A549 treated with RU486 at 1 μM for 4 hours (cell line): Measurements from ENCODE around the gene ZNF341. TPM values are rescaled to one million over a fixed set of nuclear protein-coding genes. Genes with fewer than 3 reads are reported as not detected.

ENCODE experiments used
- total RNA-seq: library from RNA; stranded (reverse); fragments of 200-300 nt; extraction: Qiagen RNA extraction; gene quantifications from 5 replicates; pipeline ENCODE4 v1.2.3, GENCODE V29; 2022; ENCODE audit warnings: low read depth

Gene ZNF341
- 2.7 to 4.2 TPM (median 4.0 TPM) in 5 replicates for total RNA-seq

DNA sequence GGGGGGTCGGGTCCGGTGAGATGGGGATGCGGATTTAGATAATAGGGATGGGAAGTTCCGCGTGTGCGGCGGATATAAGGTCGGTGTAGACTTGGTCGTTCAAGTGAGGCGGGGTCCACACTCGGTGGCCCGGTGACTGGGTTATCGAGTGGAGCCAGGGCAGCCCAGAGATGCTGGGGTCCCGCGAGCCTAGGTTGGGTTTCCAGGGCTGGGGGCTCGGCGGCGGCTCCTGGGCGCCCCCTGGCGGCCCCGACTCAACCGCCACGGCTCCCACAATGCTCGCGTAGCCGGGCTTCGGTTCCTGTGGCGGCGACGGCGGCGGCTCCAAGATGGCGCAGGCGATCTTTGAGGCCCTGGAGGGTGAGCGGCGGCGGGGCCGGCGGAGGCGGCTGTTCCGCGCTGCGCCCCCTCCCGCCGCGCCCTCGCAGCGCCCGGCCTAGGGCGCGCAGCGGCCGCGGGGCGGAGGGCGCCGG is at the start of gene ZNF341:
TSS of gene ZNF341 (plus strand) at position 304 of the 473 bp plus-strand sequence. CDS start at position 330, 26 bp downstream.

DNA sequence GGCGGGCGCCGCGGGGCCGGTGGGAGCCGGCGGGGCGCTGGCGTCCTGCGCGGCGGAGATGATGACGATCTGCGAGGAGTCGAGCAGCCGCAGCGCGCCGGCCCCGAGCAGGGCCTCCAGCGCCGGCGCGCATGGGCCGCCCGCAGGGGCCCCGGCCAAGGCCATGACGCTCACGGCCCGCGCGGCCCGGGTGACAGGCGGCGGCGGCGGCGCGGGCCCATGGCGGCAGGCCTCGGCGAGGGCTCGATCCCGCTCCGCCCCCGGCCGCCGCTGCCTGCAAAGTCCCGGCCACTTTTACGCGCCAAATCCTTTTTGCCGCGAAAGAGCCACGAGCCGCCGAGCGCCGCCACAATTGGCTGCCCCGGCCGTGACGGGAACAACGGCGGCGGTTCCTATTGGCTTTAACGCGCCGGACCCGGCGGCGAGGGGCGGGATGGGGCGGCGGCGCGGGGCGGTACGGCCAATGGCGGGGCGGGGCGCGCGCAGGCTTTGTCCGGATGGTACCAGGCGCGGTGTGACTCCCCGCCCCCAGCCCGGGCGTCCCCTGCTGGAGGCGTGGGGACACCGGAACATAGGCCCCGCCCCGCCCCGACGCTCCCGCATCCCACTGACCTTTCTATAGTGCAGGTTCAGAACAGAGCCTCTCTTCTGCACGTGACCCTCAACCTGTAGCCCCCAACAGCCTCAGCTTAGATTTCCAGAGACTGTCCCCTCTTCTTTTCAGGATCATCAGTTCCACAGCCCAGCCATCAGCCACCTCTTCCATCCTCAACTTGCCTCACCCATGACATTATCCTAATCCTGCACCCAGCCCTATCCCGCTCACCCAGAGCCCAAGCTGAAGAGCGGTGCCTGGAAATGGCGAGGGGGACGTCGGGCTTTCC is 45.5 kb upstream of the ZNF341 start, which contains the start of gene E2F1:
TSS of gene E2F1 (minus strand) at position 286 of the 884 bp plus-strand sequence. CDS start at position 165, 121 bp downstream.

DNA sequence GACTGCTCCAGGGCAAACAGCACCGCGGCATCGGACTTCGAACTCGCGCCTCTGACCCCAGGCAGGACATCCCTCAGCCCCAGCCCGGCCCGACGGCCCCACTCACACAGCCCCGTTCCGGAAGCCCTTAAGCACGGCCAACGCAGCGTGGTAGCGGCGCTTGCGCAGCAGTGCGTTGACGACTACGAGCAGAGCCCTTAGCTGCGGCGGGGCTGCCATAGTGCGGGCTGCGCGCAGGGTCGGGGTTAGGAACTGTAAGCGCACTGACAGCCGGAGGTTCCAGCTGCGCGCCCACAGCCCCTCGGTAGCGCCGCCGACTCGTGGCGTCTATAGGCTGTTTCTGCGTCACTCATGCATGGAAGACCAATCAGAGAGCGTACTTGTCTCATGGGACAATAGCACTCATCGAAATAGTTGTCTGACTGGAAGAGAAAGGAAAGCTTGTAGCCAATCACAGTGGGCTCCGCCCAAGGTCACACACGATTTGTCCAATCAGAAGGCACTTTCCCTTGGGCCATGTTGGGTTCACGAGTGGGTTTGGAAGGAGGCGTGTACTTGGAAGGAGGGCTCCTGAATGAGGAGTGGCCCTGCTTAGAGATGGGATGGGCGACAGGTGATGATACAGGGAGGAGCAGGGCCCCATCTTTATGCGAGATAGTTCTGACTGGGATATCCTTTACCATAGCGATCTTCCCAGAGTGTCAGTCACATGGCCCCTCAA is 11.6 kb upstream of the ZNF341 start, which contains the start of gene PXMP4:
TSS of gene PXMP4 (minus strand) at position 322 of the 721 bp plus-strand sequence. CDS start at position 219, 103 bp downstream.

DNA sequence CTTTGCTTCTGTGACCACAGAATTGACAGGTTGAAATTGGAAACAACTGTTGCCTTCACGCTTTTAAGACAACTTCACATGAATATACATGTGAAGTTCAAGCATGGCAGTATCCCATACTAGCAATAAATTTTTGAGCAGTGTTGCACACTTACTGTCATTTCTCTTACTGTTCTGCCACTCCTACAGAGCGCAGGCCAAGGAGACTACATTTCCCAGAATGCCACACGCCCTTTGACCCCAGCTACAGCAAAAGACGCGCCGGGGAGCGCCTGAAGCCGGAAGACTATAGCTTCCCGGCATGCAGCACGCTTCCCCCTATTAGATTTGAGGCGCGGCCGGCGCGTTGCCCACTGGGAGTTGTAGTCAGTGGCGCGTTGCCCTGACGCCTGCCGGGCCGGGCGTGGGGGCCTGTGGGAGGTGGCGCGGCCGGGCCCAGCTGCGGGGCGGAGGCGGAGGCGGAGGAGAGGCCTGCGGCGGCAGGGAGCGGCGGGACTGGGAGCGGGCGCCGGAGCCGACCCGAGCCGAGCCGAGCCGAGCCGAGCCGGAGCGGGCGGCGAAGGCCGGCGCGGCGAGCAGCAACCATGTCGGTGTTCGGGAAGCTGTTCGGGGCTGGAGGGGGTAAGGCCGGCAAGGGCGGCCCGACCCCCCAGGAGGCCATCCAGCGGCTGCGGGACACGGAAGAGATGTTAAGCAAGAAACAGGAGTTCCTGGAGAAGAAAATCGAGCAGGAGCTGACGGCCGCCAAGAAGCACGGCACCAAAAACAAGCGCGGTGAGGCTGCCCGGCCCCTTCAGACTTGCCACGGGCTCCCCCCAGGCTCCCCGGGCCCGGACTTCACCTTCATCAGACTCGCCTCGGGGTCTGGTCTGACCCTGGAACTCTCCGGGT is 79.3 kb downstream of the ZNF341 start, which contains the start of gene CHMP4B:
TSS of gene CHMP4B (plus strand) at position 464 of the 891 bp plus-strand sequence. CDS start at position 585, 121 bp downstream.

Other genes starting within 250 kb of the ZNF341 start
- 3.8 to 7.4 TPM (median 6.3 TPM) in 5 replicates for gene CBFA2T2, start 241.9 kb upstream of the ZNF341 start, total RNA-seq
- gene C20orf144, start 69.7 kb upstream of the ZNF341 start, total RNA-seq = 0.07 to 0.13 TPM (median 0.09 TPM) in 4 of 5 replicates, not detected in the other
- not detected in 5 replicates for gene ACTL10, start 65.1 kb upstream of the ZNF341 start, total RNA-seq
- 8.5 to 15.1 TPM (median 14.4 TPM) in 5 replicates for gene NECAB3, start 57.6 kb upstream of the ZNF341 start, total RNA-seq
- 21.9 to 33.6 TPM (median 32.9 TPM) in 5 replicates for gene E2F1, start 45.6 kb upstream of the ZNF341 start, total RNA-seq
- 4.4 to 7.1 TPM (median 6.3 TPM) in 5 replicates for gene PXMP4, start 11.7 kb upstream of the ZNF341 start, total RNA-seq
- 183 to 211 TPM (median 188 TPM) in 5 replicates for gene CHMP4B, start 79.4 kb downstream of the ZNF341 start, total RNA-seq